CD14-positive monocyte (primary cell): ENCODE results near the gene SBF2. TPM values are rescaled to one million over a fixed set of nuclear protein-coding genes. Genes with fewer than 3 reads are reported as not detected.

Experiments used
- DNase-seq, 3 donors: peaks; one replicate each; pipeline ENCODE4 v3.0.0-alpha.2; 2011 to 2022
- H2AFZ ChIP-seq: 2 replicates; pipeline ENCODE4 v1.6.0; 2012; ENCODE audit warnings: mild to moderate bottlenecking, low read depth, low read length, inconsistent platforms; ENCODE audit not compliant: insufficient read depth, poor library complexity, severe bottlenecking
- H3K27ac ChIP-seq, 2 donors: 1 replicate in 1 of 2; 2 replicates in 1 of 2; pipeline ENCODE4 v1.5.1; 2012 to 2013; ENCODE audit warnings: low read length in 2 of 2, control low read depth in 1 of 2, inconsistent platforms in 1 of 2, low read depth in 1 of 2, mild to moderate bottlenecking in 1 of 2
- H3K27me3 ChIP-seq, 2 donors: one replicate each; pipeline versions ENCODE4 v1.6.0 to v1.6.1; 2011 to 2013; ENCODE audit warnings: low read length in 2 of 2; ENCODE audit not compliant: control insufficient read depth in 2 of 2, insufficient read depth in 2 of 2
- H3K36me3 ChIP-seq, 2 donors: replicated peaks in 1 of 2; 1 replicate in 1 of 2; 2 replicates in 1 of 2; pipeline versions ENCODE4 v1.5.1 to v1.6.1; 2012 to 2013; ENCODE audit warnings: low read length in 2 of 2, control low read depth in 1 of 2, inconsistent platforms in 1 of 2, mild to moderate bottlenecking in 1 of 2; ENCODE audit not compliant: insufficient read depth in 2 of 2, control insufficient read depth in 1 of 2
- H3K4me1 ChIP-seq, 2 donors: 1 replicate in 1 of 2; 2 replicates in 1 of 2; pipeline versions ENCODE4 v1.5.1 to v1.6.1; 2012 to 2013; ENCODE audit warnings: low read length in 2 of 2, control low read depth in 1 of 2, inconsistent platforms in 1 of 2, mild to moderate bottlenecking in 1 of 2, moderate library complexity in 1 of 2; ENCODE audit not compliant: insufficient read depth in 2 of 2, control insufficient read depth in 1 of 2
- H3K4me2 ChIP-seq: replicated peaks from 2 replicates; pipeline ENCODE3; 2012; ENCODE audit warnings: low read length, moderate library complexity, mild to moderate bottlenecking; ENCODE audit not compliant: poor library complexity, severe bottlenecking; ENCODE audit errors: extremely low read depth
- H3K4me3 ChIP-seq, 3 experiments: fragments of 200-600 bp in 1 of 3; sonication (generic) in 1 of 3; replicated peaks in 1 of 3; 1 replicate in 2 of 3; 2 replicates in 1 of 3; pipeline ENCODE4 v1.5.1; 2011 to 2013; ENCODE audit warnings: low read length in 3 of 3, mild to moderate bottlenecking in 3 of 3, control low read depth in 2 of 3, low read depth in 2 of 3, inconsistent platforms in 1 of 3, moderate library complexity in 1 of 3
- H3K79me2 ChIP-seq: 2 replicates; pipeline ENCODE4 v1.6.0; 2012; ENCODE audit warnings: mild to moderate bottlenecking, control low read depth, inconsistent platforms, low read length, moderate library complexity; ENCODE audit not compliant: insufficient read depth
- H3K9ac ChIP-seq: 2 replicates; pipeline ENCODE4 v1.6.0; 2017; ENCODE audit warnings: low read length, mild to moderate bottlenecking; ENCODE audit not compliant: insufficient read depth, poor library complexity, severe bottlenecking
- H3K9me3 ChIP-seq, 2 donors: replicated peaks in 1 of 2; 1 replicate in 1 of 2; 2 replicates in 1 of 2; pipeline versions ENCODE4 v1.5.1 to v1.6.1; 2012 to 2013; ENCODE audit warnings: low read length in 2 of 2, control low read depth in 1 of 2; ENCODE audit not compliant: control insufficient read depth in 1 of 2, insufficient read depth in 1 of 2
- H4K20me1 ChIP-seq: 2 replicates; pipeline ENCODE4 v1.6.0; 2012; ENCODE audit warnings: mild to moderate bottlenecking, low read length, control low read depth, moderate library complexity; ENCODE audit not compliant: insufficient read depth
- H3K27ac Mint-ChIP-seq, 7 donors: one replicate each; pipeline ENCODE4 v1.8.0; 2020; ENCODE audit warnings: mild to moderate bottlenecking in 7 of 7, mixed read lengths in 7 of 7, moderate library complexity in 6 of 7, inconsistent platforms in 2 of 7
- H3K27me3 Mint-ChIP-seq, 3 donors: one replicate each; pipeline ENCODE4 v1.8.0; 2021 to 2022; ENCODE audit warnings: low read depth in 3 of 3, mild to moderate bottlenecking in 3 of 3, mixed read lengths in 3 of 3, moderate library complexity in 3 of 3, inconsistent platforms in 1 of 3
- H3K36me3 Mint-ChIP-seq, 2 donors: one replicate each; pipeline ENCODE4 v1.8.0; 2020; ENCODE audit warnings: mixed read lengths in 2 of 2, inconsistent platforms in 1 of 2, mild to moderate bottlenecking in 1 of 2
- H3K4me1 Mint-ChIP-seq: one replicate; pipeline ENCODE4 v1.8.0; 2020; ENCODE audit warnings: mild to moderate bottlenecking, mixed read lengths
- H3K4me3 Mint-ChIP-seq, 2 donors: one replicate each; pipeline ENCODE4 v1.8.0; 2020; ENCODE audit warnings: mild to moderate bottlenecking in 2 of 2, mixed read lengths in 2 of 2, moderate library complexity in 1 of 2
- H3K9me3 Mint-ChIP-seq, 7 donors: one replicate each; pipeline ENCODE4 v1.8.0; 2020 to 2022; ENCODE audit warnings: mixed read lengths in 7 of 7, mild to moderate bottlenecking in 6 of 7, moderate library complexity in 6 of 7, inconsistent platforms in 2 of 7
- CTCF ChIP-seq: fragments of 200-600 bp; IDR thresholded peaks from one replicate; pipeline ENCODE4 v1.8.0; 2022; ENCODE audit warnings: antibody characterized with exemption, mild to moderate bottlenecking
- WGBS: methylation state at CpG from one replicate; pipeline ENCODE4 v1.1.5; 2013; ENCODE audit warnings: missing lambda C conversion rate; ENCODE audit not compliant: insufficient coverage; 5-methylcytosine and 5-hydroxymethylcytosine counted together
- intact Hi-C, 2 donors: fragments of 100-400 bp; cut with micrococcal nuclease; formaldehyde crosslinking; loops; one replicate each; pipeline versions ENCODE4 v1.15.0 to v1.15.1; 2023
- polyA plus RNA-seq, 3 donors: library from polyadenylated mRNA; depleted of rRNA in 1 of 3; unstranded in 2 of 3; stranded (reverse) in 1 of 3; fragments of 300-500 nt in 2 of 3; fragments of >200 nt in 1 of 3; fragmentation: Illumina TruSeq in 2 of 3; gene quantifications; 1 replicate in 2 of 3; 2 replicates in 1 of 3; pipeline ENCODE4 v1.2.3, GENCODE V29; 2012 to 2021

Gene SBF2
- polyA plus RNA-seq, 3 donors: 8.9 to 30.7 (median 16.4) TPM

- no peak overlapping the region for H3K4me3 Mint-ChIP-seq
- DNase-seq: no peak
- peaks cover 0 to 2% (median 0%) of the 10 kb centered on the region in 7 donors for H3K9me3 Mint-ChIP-seq
- H3K4me2 ChIP-seq: no peak overlapping the region
- no peak overlapping the region for H3K4me3 ChIP-seq
- H3K9me3 ChIP-seq: no peaks in the 10 kb centered on the region
- intact Hi-C loops: loop anchor here (5.0 to 10.0 kb wide), 5 partner anchors 92 to 566 kb away; partner anchors contain the start of genes ADM (in 1 of the 2), SWAP70 (in 1 of the 2) and WEE1 (in 1 of the 2)
- H3K27me3 ChIP-seq: no peaks in the 10 kb centered on the region
- H3K36me3 ChIP-seq: peaks cover 0 to 10% of the 10 kb centered on the region in 2 donors
- H4K20me1 ChIP-seq: no peaks in the 10 kb centered on the region
- peaks cover 44% of the 10 kb centered on the region for H3K4me1 Mint-ChIP-seq
- H3K27ac ChIP-seq: no peak overlapping the region
- H2AFZ ChIP-seq: no peak overlapping the region
- H3K27me3 Mint-ChIP-seq: peaks cover 5 to 8% (median 7%) of the 10 kb centered on the region in 3 donors
- no peaks in the 10 kb centered on the region for H3K79me2 ChIP-seq
- H3K27ac Mint-ChIP-seq: peak overlapping the region in 1 of 7 donors; percentile 3
- peaks cover 19 to 24% of the 10 kb centered on the region in 2 donors for H3K4me1 ChIP-seq
- TF ChIP-seq CTCF: no peak
- peaks cover 9% of the 10 kb centered on the region in 2 donors for H3K36me3 Mint-ChIP-seq
- WGBS: 98% methylated on average over 5 of the region's 5 CpGs
- no peak overlapping the region for H3K9ac ChIP-seq
Observed at GRCh38 chr11:9756461-9756860, 537.6 kb downstream of the SBF2 start.

- Mint-ChIP-seq H3K9me3 (peaks cover 0 to 2% (median 0%) of the 10 kb centered on the region in 7 donors), H3K4me3 (no peak overlapping the region), H3K4me1 (peaks cover 44% of the 10 kb centered on the region), H3K27ac (peak overlapping the region in 2 of 7 donors; percentile 2 to 54), H3K36me3 (peaks cover 11 to 16% of the 10 kb centered on the region in 2 donors), H3K27me3 (peaks cover 5 to 8% (median 7%) of the 10 kb centered on the region in 3 donors)
- Histone ChIP-seq H3K9ac (no peak overlapping the region), H3K9me3 (no peaks in the 10 kb centered on the region), H3K4me3 (no peak overlapping the region), H3K27ac (no peak overlapping the region), H3K4me2 (no peak overlapping the region), H3K79me2 (no peaks in the 10 kb centered on the region), H3K27me3 (no peaks in the 10 kb centered on the region), H3K4me1 (peaks cover 19 to 24% of the 10 kb centered on the region in 2 donors), H2AFZ (no peak overlapping the region), H4K20me1 (no peaks in the 10 kb centered on the region), H3K36me3 (peaks cover 7 to 17% of the 10 kb centered on the region in 2 donors)
- 15% methylated on average over 7 of the region's 7 CpGs for WGBS
- DNase-seq: no peak
- intact Hi-C loops: loop anchor here (5.0 to 10.0 kb wide), 5 partner anchors 91 to 567 kb away; partner anchors contain the start of genes ADM (in 1 of the 2), SWAP70 (in 1 of the 2) and WEE1 (in 1 of the 2)
- no peak for TF ChIP-seq CTCF
Observed at GRCh38 chr11:9755561-9756185, 538.3 kb downstream of the SBF2 start.
